Inflammatory macrophage treated with lipopolysaccharide for 1 hour (primary cell): ENCODE results near the gene TEAD1.

Source experiments
- DNase-seq, 2 donors: peaks; one replicate each; pipeline ENCODE4 v3.0.0-alpha.2; 2020 to 2022

The TEAD1 gene

DNA sequence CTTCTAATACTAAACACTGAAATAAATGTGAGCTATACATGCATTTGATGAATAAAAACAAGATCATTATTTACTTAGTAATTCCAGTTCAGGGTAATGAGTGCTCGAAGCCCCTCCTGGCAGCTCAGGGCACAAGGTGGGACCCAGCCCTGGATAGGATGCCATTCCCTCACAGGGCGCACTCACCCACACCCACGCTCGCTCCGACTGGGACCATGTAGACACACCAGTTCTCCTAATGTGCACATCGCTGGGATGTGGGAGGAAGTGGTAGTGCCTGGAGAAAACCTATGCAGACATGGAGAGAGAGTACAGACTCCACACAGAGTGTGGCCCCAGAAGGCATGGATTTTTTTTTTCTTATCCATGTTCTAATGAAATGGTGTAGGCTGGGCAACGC lies 290.4 kb downstream of the TEAD1 start:
- no peak for DNase-seq

DNA sequence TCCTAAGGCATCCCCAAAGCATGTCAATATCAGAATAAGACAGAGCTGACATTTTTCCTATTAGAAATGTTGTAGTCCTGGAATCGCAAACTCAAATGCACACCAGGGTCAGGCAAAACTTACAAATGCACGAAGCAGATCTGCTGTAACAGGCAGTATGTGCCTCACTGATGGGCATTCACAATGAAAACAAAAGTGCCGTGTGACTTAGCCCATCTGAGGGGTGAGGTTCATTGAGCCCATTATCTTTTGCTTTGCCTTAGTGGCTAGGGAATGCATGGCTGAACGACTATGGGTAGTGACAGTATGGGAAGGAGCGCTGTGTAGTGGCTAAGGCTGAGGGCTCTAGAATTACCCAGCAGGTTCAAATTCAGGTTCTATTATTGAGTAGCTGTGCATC lies 291.8 kb downstream of the TEAD1 start:
- DNase-seq = no peak

DNA sequence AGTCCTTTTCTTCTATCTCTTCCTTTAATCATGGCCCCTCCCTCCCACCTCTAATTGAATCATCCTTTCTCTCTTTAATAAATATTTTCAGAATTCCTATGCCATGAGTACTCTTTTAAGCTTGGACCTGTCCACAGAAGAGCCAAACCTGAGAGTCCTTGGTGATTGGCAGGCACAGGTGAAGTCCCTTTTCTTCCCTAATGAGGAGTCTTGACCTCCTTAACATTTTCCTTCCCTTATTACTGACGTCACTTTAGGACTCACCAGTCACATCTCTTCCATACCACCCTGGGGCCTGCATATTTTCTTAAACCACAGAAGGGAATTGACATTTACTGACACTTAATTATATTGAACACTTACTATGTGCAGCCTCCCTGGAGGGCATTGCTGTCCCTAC lies 293.9 kb downstream of the TEAD1 start:
- DNase-seq = no peak

DNA sequence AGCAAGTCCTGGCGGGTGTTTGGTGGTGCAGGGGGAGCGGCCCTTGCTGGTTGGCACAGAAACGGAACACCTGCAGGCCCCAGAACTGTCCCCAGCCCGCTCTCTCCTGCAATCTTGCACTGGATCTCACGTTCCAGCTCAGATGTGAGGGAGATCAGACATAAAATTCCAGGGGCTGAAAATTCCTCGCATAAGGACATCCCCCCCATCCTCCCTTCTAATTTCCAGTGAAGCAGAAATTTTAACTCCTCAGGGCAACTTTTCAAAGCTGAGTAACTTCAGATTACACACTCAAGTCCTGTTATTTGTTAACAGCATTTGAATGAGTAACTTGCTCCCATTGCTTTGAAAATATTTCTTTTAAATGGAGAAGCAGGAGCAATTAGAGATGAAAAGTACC lies 294.6 kb downstream of the TEAD1 start:
- DNase-seq = no peak

DNA sequence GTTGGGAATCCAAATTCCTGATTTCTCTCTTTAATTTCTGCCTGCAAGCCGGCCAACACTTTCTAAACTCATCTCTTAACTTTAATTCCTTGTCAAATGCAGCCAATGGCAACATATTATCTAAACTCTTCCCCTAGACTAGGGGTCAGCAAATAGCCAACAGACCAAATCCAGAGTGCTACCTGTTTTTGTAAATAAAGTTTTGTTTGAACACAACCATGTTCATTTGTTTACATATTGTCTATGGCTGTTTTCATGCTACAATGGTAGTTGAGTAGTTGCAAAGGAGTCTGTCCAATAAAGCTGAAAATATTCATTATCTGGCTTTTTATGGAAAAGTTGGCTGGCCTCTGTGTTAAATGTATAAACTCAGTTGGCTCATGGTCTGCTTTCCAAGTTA lies 297.7 kb downstream of the TEAD1 start:
- DNase-seq = no peak

DNA sequence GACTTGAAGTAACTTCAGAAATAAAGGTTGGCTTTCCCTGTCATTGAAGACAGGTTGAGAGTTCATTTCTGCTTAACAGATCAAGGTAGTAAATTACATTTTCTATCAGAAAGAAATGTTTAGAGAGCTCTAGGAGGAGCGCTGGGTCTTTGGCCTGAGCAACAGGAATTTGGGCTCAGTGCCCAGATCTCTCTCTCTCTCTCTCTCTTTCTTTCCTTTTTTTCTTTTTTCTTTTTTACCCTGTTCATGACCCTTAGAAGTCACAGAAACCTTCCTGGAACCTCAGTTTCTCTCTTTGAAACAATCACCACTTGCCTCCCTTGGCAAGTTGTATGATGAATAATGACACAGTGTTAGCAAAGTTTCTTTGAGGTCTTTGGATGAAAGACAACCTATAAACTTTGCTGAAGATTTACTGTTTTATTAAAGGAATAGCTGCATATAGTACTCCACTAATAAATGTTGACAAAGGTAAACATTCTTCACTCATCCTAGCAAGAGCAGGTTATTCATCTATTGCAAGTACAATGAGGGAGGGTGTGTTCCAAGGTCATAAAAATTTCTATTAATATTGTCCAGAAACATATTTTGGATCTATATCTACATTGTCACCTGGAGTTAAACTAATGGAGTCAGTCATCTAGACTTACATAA lies 299.4 kb downstream of the TEAD1 start:
- DNase-seq = no peak

DNA sequence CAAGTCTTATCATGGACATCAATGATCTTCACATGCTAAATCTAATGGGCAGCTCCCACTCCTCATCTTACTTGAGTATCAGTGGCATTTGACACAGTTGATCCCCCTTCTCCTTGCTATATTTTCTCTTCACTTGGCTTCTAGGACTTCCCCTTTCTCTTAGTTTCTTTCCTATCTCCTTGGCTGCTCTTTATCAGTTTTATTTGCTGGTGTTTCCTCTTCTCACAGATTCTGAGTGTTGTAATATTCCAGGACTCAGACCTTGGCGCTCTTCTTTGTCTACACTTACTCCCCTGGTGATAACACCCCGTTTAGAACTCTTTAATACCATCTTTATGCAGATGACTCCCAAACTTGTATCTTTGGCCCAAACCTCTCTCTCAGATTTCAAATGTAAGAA lies 301.0 kb downstream of the TEAD1 start:
- DNase-seq = no peak

DNA sequence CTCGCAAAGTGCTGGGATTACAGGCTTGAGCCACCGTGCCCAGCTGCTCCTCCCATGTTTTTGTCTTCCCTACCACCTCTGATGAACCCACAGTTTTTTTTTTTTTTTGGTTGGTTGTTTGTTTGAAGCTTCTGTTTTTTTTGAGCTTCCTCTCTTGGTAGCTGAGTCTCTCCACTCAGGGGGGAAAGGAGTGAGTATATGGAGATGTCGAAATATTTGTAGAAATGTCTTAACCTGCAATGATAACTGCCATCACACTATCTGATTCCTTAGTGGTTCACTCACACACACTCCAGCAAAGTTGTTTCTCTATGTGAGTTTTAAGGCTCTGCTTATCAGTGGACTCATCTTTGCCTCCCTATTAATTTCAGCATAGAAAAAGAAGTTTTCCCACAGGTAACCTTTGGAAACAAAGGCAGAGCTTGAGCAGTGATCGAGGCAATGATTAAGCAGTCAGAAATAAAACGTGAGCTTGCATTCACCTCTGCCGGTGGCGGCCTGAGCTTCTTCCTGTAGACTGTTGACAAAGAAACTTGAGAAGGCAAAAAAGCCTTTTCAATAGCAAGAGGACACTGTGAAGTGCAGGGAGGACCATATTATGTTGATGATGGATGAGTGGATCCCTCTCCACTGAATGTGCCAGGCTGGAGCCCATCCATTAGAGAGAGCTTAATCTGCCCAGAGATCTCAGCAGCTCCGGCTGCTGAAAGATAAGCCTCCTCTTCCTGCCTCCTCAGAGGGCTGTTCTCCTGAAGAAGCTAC lies 305.9 kb downstream of the TEAD1 start:
- no peak for DNase-seq

DNA sequence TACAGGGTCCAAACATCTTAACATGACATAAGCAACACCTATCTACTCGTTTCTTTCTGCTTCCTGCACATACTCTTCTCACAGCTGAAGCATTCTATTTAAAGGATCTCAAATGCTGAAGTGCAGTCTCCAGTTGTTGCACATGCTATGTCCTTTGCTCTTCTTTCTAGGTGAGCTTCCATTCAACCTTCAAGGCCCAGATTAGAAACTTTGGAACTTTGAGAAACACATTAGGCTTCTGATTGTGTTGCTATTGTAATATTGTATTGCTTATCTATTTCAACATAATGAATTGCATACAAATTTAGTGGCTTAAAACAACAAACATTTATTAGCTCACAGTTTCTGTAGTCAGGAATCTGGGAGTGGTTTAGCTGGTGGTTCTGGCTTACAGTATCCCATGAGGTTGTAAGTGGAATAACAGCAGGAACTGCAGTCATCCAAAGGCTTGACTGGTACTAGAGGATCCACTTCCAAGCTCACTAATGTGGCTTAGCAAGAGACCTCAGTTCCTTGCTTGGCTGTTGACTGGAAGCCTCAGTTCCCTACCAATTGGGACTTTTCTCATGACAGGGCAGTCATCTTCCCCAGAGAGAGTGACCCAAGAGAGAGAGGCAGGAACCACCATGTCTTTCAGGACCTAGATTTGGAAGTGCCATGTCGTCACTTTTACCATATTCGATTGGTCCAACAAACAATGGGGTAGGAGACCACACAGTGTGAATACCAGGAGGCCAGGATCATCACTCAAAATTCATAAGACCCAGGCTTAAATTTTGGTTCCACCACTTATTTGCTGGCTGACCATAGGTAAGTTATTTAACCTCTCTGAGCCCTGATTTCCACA lies 307.7 kb downstream of the TEAD1 start:
- DNase-seq = no peak

DNA sequence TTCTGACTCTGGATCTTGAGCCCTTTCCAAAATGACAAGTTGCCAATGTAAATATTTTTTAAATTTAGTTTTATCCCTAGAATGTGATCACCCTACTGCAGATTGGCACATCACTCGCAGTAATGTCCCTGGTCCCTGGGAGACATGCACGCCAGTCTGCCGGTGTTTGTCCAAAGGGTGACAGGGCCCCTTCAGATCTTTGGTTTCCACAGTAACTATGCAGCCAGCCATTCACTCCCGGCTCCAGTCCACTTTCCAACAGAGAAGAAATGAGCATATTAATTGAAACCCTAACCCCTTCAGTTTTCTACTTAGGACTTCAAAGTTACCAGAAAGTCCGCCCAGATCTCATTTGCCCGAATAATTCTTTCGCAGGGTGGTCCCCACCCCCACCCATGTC lies 309.1 kb downstream of the TEAD1 start:
- no peak for DNase-seq

DNA sequence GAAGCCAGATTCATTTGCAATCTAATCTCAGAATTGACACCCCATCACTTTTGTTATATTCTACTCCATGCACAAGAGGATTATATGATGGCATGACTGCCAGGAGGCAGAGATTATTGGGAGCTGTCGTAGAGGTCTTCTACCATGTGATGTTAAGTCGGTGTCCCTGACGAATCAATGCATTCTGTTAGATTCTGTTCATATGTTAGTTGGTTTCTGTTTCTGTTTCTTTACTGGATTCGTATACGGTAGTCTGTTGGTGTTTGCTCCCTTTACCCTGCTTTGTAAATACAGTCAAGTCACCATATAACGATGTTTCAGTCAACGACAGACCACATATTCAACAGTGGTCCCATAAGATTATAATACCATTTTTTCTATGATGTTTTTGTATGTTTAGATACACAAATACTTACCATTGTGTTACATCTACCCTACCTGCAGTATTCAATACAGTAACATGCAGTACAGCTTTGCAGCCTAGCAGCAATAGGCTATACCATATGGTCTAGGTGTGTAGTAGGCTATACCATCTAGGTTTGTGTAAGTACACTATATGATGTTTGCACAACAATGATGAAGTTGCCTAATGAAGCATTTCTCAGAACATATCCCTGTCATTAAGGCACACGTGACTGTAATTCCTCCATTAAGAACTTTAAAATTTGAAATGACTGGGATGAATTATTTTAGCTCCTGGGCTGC lies 312.1 kb downstream of the TEAD1 start:
- DNase-seq = no peak

DNA sequence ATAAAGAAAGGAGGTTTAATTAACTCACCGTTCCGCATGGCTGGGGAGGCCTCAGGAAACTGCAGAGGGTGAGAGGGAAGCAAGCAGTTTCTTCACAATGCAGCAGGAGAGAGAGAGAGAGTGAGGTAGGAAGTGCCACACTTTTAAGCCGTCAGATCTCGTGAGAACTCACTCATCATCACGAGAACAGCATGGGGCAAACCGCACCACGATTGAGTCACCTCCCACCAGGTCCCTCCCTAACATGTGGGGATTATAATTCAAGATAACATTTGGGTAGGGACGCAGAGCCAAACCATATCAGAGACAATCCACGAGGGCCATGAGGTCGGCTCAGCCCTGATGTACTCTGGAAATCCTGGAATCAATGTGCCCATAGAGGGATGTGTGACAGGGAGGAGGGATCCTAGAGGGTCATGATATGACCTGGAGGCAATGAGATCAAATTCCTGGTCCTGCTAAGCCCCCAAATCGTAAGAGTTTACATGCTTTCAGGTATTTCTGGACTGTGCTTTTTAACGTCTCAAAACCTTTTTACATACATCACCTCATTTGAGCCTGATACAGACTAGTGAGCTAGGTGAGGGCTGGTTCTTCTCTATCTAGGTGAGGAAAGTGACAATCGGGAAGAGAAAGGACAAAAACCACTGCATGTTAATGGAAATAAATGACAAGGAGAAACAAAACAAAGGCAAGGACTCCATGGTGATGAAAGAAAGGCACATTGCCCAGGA lies 315.4 kb downstream of the TEAD1 start:
- peak in 1 of 2 donors; percentile 6 for DNase-seq

DNA sequence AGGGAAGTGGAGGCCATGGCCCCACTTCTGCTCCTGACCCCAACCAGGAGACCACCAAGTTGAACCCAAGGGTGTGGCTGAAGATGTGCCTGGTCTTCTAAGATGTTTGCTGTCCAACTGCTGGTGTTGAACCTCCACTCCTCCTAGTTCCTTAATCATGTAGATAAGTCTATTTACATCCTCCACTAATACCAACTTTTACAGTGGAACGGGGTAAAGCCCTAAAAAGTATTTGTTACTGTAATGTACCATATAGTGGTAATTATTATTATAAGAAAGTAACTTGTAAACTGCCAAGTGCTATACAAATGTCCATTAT lies 315.9 kb downstream of the TEAD1 start:
- DNase-seq = no peak

DNA sequence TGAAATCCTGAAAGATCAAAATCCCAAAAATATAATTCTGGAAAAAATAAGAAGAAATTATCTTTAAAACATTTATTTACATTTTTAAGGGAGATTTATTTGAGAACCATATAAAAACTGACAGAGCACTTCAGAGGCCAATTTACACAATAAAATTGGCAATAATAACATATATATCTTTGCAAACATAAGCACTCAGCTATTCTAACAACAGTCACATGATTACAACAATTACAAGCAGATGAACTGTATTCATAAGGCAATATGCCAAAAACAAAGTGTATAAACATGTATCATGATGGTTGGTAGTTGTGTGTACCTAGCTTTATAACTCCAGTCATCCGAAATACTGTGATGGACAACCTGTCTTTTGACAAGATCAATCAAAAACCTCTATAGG lies 317.2 kb downstream of the TEAD1 start:
- no peak for DNase-seq

DNA sequence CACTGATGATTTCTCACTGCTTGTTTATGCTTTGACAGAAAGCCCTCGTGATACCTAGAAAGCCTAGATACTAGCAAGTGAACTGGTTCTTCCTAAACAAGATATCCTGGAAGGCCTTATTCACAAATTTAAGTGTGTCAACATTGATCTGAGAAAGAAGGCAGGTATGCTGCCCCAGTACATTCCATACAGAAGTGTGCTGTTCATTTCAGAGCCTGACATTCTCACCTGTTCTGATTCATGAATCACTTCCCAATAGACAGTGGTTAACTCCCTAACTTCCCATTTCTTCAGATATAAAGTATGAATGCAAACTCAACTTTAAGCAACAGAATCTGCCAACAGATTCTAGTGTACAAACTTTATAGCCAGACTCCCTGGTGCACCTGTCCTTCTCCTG lies 319.4 kb downstream of the TEAD1 start:
- no peak for DNase-seq
